Fibroblast of skin of right biceps (primary cell): ENCODE results near the gene TBCD.
"Not testable (repeated sequence)": the region's sequence is repeated elsewhere in the genome, so short reads cannot be mapped to it uniquely, and the experiment has no call there.

ENCODE experiments used
- DNase-seq: peaks from one replicate; pipeline ENCODE4 v3.0.0-alpha.2; 2013

The TBCD gene

DNA sequence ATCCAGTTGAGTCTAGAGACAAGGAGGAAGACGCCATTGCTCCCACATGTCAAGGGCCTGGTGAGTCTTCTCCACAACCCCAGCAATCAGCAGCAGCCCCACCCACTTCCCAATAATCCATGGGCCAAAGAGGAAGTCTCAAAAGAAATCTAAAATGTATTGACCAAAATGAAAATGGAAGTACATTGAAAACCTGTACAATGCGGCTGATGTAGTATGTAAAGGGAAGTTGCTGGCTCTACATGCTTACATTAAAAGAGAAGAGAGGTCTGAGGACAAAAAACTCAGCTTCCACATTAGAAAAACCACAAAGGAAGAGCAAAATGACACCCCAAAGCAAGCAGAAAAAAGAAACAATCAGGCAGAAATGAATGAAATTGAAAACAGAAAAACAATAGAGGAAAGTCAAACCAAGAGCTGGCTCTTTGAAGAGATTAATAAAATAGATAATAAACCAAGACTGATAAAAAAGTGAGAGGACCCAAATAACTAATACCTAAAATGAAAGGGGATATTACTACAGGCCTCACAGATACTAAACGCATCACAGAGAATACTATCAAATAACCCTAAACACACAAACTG lies 227.0 kb downstream of the TBCD start:
- DNase-seq, result no peak

DNA sequence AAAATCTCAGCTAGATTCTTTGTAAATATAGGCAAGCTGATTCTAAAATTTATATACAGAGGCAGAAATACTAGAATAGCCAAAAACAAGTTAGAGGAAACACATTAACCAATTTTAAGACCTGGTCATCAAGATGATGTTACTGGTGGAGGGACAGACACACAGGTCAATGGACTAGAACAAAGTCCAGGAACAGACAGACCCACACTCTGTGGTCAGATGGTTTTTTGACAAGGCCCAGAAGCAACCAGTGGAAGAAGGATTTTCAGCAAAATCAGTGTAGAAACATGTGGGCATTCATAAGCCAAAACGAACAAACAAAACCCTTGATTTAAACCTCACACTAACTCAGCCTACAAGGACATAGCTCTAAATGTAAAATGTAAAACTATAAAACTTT lies 227.9 kb downstream of the TBCD start:
- DNase-seq, result no peak

DNA sequence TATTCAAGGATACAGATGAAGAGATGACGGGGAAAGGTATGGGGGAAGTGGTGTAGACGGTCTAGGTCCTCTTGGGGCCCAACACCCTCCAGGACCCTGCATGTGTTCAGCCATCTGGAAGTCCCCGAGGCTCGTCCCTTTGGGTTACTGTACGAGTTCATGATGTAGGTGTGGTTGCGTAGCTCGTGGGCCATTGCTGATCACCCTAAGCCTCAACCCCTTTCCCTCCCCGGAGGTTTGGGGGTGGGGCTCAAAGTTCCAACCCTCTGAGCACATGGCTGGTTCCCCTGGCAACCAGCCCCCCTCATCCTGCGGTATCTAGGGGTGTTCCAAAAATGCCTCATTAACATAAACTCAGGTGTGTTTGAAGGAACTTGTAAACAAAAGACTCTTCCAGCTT lies 228.8 kb downstream of the TBCD start:
- no peak for DNase-seq

DNA sequence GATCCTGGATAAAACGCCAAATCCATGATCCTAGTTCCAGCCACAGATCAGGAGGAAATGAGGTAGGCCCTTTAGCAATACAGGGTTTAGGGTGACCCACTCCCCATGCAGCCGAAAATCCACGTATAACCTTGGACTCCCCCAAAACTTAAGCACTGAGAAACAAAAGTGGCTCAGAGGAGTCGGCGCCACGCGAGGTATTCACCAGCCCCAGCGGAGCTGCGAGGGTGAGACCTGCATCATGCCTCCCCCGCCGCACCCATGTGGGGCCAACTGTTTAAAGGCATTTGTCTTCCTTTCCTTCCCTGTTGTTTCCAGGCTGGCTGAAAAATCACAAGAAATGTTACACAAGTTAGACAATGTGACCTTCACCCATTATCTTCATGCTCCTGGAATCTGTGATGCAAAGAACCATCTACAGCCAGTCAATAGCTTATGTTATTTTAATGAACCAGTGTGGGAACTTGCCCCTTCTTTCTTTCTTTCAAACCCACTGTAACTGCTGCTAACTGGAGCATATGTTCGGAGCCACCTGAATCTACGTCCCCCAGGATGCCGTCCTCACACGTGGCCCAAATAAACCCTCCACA lies 229.4 kb downstream of the TBCD start:
- no peak for DNase-seq

DNA sequence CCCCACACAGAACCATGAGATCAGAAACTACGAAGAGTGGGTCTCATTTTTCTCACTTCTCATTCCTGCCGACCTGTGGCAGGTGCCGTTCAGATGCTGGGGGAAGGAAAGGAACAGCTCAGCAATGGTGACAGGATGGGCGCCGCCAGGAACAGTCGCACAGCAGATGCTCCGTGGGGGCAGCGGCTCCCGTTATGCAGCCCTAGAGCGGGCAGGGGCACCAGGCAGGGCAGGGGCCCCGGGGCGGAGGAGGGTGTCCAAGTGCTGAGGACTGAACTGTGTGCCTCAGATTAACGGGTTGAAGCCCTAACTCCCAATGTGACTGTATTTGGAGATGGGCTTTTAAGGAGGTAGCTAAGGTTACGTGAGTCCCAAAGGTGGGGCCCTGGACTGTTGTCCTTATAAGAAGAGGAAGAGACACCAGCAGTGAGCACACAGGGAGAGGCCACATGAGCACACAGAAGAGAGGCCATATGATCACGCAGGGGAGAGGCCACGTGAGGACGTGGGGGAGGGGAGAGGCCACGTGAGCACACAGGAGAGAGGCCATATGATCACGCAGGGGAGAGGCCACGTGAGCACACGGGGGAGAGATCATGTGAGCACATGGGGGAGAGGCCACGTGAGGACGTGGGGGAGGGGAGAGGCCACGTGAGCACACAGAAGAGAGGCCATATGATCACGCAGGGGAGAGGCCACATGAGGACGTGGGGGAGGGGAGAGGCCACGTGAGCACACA lies 231.8 kb downstream of the TBCD start:
- DNase-seq, result no peak

DNA sequence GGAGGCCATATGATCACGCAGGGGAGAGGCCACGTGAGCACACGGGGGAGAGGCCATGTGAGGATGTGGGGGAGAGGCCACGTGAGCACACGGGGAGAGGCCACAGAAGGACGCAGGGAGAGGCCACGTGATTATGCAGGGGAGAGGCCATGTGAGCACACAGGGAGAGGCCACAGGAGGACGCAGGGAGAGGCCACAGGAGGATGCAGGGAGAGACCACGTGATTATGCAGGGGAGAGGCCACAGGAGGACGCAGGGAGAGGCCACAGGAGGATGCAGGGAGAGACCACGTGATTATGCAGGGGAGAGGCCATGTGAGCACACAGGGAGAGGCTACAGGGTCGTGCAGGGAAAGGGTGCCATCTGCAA lies 232.4 kb downstream of the TBCD start:
- not testable (repeated sequence) for DNase-seq

DNA sequence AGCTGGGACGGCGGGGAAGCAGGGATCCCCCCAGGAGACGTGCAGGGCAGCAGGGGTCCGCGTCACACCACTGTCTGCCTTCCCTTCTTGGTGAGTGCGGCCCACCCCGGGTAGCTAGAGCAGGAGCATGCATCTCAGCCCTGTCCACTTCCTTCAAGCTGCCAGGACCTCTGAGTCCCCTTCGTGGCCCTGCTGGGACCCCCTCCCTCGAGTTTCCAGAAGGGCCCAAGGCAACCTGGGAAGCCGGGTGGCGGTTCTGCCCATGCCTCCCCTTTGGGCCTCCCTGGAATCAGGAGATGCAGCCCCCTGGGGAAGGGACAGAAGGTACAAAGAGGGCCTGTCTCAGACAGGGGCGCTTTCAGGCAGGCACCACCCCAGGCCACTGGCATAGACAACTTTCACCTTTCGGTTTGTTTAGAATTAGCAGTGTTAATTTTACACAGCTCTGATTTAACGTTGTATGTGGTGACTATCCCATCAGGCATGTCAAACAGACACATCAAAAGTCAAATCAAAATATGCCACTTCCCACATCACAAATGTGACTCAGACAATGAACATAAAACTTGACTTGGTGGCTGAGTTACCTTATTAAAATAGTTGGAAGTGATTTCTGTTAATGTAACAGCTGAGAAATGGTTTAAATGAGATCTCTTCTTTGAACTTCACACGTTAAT lies 233.0 kb downstream of the TBCD start:
- DNase-seq, result peak; percentile 32

DNA sequence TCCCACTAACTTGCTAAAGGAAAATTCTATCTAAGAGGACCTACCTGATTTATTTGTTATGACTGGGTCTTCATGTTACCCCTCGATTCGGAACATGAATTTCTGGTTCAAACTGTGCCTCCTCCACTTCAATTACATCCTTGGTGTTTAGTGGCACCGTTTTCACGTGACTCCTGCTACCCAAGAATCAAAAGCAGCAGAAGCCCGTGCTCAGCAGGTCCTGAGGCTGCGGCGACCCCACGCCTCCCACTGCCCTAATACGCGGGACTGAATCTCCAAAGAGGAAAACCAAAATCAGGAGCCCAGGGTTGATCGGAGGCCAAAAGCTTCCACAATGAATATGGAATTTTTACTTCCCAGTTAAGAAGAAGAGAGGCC lies 233.6 kb downstream of the TBCD start:
- DNase-seq, result no peak

DNA sequence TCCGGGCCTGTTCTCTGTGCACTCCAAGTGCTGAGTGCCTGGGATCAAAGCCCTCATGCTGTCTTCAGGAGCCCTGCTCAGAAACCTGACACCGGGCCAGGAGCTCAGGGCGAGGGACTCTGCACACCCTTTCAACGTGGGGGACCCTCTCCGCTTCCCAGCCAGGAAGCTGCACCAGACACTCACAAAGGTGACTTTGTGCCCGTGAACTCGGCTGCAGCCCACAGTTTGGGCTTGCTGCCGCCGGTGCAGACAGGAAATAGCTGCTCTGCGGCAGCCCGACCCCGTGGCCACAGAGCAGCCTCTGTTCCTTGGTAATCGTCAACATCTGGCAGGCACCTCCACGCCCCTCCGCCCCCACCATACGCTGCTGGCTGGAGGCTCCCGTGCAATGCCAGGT lies 234.1 kb downstream of the TBCD start:
- peak; percentile 23 for DNase-seq

DNA sequence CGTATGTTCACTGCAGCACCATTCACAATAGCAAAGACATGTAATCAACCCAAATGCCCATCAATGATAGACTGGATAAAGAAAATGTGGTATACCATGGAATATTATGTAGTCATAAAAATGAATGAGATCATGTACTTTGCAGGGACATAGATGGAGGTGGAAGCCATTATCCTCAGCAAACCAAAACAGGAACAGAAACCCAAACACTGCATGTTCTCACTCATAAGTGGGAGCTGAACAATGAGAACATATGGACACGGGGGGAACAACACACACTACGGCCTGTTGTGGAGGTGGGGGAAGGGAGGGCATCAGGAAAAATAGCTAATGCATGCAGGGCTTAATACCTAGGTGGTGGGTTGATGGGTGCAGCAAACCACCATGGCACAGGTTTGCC lies 237.2 kb downstream of the TBCD start:
- DNase-seq, result not testable (repeated sequence)

DNA sequence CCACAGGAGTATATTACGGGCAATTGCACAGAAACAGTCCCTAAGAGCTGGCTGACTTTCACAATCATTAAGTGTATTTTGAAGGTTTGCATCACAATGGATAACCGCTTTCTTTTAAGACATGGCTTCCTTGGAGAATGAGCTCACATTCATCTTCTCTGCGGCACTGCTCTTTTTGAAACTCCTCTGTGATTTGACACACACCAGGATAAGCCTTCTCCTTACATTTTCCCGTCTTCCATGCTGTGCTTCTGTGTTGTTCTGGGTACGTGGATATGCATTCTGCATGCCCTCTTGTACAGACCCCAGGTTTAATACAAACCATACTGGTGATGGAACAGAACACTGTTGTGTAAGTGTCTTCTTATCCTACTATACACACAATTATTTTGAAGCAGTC lies 238.0 kb downstream of the TBCD start:
- no peak for DNase-seq

DNA sequence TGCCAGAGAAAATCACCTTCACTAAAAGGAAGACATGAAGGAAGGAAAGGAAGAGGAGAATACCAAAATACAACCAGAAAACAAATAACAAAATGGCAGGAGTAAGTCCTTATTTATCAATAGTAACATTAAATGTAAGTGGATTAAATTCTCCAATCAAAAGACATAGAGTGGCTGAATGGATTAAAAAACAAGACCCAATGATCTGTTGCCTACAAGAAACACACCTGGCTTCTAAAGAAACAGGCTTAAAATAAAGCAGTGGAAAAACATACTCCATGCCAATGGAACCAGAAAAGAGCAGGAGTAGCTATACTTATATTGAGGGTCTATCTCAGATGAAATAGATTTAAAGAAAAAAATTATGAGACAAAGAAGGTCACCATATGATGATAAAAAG lies 241.1 kb downstream of the TBCD start:
- no peak for DNase-seq
